Stimulated activated CD4-positive, alpha-beta T cell treated with anti-CD3 and anti-CD28 coated beads, Interleukin-12 subunit alpha, Interleukin-12 subunit beta, amount 100 ng/mL, for 4 hours (primary cell): ENCODE data around the gene STAT3.
A peak's percentile ranks its signal among the peaks of the same experiment; 100 is the strongest.
"Not testable (repeated sequence)": the region's sequence is repeated elsewhere in the genome, so short reads cannot be mapped to it uniquely, and the experiment has no call there.

Experiments used
- DNase-seq: peaks from one replicate; pipeline ENCODE4 v3.0.0-alpha.2; 2020

The STAT3 gene

GRCh38 chr17:42313389-42313772, 74.9 kb downstream of the STAT3 start:
- DNase-seq = no peak

GRCh38 chr17:42312285-42313130, 75.7 kb downstream of the STAT3 start:
- DNase-seq = peak; percentile 71

- DNase-seq = no peak
Measured at GRCh38 chr17:42312035-42312284, 76.3 kb downstream of the STAT3 start.

- DNase-seq = no peak
Measured at GRCh38 chr17:42311240-42312034, 76.8 kb downstream of the STAT3 start.

- no peak for DNase-seq
Measured at GRCh38 chr17:42310787-42311215, 77.4 kb downstream of the STAT3 start.

GRCh38 chr17:42309986-42310786, 78.1 kb downstream of the STAT3 start:
- no peak for DNase-seq

- no peak for DNase-seq
Measured at GRCh38 chr17:42309142-42309541, 79.1 kb downstream of the STAT3 start.

GRCh38 chr17:42308446-42308845, 79.8 kb downstream of the STAT3 start:
- no peak for DNase-seq

- no peak for DNase-seq
Measured at GRCh38 chr17:42307362-42307927, 80.8 kb downstream of the STAT3 start.

- no peak for DNase-seq
Measured at GRCh38 chr17:42306385-42306667, 81.9 kb downstream of the STAT3 start.

- no peak for DNase-seq
Measured at GRCh38 chr17:42305543-42306384, 82.5 kb downstream of the STAT3 start.

- DNase-seq = not testable (repeated sequence)
Measured at GRCh38 chr17:42305031-42305330, 83.3 kb downstream of the STAT3 start.

GRCh38 chr17:42304187-42305030, 83.8 kb downstream of the STAT3 start:
- DNase-seq = no peak

GRCh38 chr17:42303694-42304093, 84.5 kb downstream of the STAT3 start:
- DNase-seq = no peak

GRCh38 chr17:42301022-42301421, 87.2 kb downstream of the STAT3 start:
- DNase-seq = no peak

- not testable (repeated sequence) for DNase-seq
Measured at GRCh38 chr17:42299913-42300312, 88.3 kb downstream of the STAT3 start.

- not testable (repeated sequence) for DNase-seq
Measured at GRCh38 chr17:42299361-42299760, 88.9 kb downstream of the STAT3 start.

GRCh38 chr17:42297775-42298174, 90.5 kb downstream of the STAT3 start:
- not testable (repeated sequence) for DNase-seq

- DNase-seq = no peak
Measured at GRCh38 chr17:42296012-42296411, 92.2 kb downstream of the STAT3 start.

GRCh38 chr17:42294469-42295398, 93.5 kb downstream of the STAT3 start:
- no peak for DNase-seq
